DMS53 (cell line): Measurements from ENCODE around the gene NPC1.
A peak's percentile ranks its signal among the peaks of the same experiment; 100 is the strongest.

ENCODE experiments used
- DNase-seq: peaks from one replicate; lab custom pipeline; 2025; lab: John Stamatoyannopoulos, UW

The NPC1 gene

GRCh38 chr18:23487738-23488570 lies 98.4 kb downstream of the NPC1 start:
- DNase-seq = peak; percentile 3

DNA sequence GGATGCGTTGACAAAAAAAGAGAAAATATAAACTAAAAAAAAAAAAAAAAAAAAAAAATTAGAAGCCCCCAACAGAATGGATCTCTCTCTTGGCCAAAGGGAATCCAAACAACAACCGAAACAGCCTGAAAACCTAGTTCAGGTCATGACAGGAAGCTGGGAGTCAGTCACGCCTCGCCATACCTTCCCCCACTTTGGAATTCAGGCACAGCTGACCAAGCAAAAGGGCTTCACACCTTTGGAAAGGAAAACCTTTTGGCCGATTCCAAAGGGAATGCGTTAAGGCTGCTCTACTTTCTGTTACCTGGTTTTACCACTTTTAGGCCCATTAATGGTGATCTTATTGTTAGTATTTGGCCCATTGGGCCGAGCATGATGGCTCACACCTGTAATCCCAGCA lies 100.9 kb downstream of the NPC1 start:
- DNase-seq = no peak

DNA sequence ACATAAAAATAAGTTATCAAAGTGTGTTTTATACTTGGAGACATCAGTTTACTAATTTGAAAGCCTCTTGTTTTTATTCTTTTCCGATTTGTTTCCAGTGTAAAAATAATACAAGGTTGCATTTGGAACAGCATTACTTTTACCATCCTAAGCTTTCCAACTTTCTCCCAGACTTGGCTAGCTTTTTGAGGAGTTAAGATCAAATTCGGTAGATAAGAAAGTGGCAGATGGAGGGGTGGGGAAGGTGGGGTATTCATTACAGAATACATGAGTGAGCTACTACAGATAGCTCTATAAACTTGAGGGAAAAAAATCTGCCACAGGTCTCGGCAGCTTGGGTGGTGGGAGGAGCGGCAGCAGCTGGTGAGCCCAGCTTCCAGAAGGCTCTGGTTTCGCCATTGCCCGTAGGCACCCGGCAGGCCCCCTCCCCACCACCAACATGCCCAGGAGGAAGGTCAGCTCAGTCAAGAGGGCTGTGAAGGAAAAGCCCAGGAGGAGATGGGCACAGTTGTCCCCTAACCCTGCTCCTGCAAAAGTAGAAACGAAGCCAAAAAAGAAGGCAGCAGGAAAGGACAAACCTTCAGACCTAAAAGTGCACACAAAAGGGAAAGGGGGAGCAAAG lies 101.6 kb downstream of the NPC1 start:
- DNase-seq = no peak
